HG03039 (cell line): ENCODE data around the gene SELENON.
"Not testable (repeated sequence)": the region's sequence is repeated elsewhere in the genome, so short reads cannot be mapped to it uniquely, and the experiment has no call there.

ENCODE experiments used
- ATAC-seq: cut with Tn5 transposase; IDR thresholded peaks from one replicate; pipeline ENCODE4 v1.9.1; 2021; ENCODE audit warnings: mild to moderate bottlenecking, moderate library complexity; ENCODE audit not compliant: unreplicated experiment

The SELENON gene

DNA sequence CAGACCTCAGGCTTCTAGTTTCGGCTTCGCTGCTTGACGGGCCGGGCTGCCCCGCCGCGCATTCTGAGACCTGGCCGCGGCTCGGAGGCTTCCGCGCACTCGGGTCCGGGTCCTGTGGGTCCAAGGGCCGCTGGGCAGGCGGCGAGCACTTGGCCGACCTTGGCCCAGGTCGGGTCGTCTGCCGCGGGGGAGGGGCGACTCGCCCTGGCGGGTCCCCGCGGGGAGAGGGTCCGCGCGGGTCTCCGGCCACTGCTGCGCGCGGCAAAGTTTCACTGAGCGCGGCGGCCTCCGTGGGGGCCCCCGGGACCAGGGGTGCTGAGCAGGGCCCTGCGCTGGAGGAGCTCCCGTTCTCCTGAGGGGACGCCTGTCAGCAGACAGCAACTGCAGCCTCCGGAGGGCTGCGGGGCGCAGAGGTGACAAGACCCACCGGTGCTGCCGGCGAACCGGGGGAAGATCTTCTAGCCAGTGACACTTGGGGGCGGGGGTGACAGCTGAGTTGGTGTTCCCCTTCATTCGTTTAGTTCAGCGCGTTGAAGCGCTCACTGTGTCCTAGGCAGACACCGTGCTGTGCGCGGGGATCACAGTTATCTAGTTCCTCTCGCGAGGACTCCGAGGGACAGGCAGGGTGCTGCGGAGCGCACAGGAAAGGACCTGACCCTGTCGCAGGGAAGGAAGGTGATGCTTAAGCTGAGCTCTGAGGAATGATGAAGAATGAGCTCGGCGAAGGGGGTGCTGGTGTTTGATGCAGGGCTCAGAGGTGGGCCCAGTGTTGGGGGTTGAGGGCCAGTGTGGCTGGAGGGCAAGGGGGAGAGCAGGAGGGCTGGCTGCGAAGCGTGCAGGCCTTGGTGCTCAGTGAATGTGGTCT lies 20.5 kb downstream of the SELENON start:
- ATAC-seq: peak; percentile 22

DNA sequence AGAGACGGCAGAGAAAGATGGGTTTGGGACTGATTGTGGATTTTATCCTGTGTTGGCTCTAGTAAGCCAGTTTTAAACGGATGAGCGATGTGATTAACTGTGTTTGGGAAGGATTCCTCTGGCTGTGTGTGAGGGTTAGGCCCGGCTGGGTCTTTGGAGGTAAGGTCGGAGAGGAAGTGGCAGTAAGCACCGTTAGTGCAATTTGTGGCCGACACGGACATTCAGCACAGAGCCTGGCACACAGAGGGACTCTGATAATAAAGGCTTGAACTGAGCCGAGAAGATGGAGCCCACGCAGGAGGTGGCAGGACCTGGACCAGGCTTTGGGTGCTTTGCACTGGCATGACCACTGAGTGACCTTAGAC lies 21.1 kb downstream of the SELENON start:
- ATAC-seq: no peak

DNA sequence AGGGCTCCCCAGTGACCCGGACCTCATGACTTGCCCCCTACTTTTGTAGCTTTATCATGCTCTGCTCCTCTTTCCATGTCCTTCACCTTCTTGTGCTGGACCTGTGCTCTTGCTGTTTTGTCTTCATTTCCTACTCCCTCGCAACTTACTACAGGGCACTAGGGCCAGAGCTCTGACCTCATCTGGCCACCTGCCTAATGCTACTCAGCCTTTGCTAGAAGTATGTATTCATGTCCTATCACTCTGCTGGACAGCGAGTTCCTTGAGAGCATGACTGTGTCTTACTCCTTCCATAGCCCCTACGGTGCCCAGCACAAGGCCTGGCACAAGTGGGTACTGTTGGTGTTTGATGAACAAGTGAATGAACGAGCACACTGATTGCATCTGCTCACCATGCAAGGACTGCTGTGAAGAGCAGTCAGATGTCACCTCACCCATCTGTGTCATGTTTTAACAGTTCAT lies 21.7 kb downstream of the SELENON start:
- ATAC-seq: no peak

DNA sequence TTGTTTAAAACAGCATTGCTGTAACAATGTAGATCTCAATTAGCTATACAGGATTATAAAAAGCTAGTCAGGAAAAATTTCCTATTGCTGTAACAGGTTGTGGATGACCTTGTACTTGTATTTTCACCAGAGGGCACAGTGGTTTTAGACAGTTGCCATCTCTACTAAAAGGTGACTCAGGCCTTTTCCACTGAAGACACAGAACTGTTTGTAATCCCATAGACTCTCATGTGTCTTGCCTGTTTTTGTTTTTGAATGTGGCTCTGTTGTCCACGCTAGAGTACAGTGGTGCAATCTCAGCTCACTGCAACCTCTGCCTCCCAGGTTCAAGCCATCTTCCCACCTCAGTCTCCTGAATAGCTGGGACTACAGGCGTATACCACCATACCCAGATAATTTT lies 25.6 kb downstream of the SELENON start:
- ATAC-seq: no peak

DNA sequence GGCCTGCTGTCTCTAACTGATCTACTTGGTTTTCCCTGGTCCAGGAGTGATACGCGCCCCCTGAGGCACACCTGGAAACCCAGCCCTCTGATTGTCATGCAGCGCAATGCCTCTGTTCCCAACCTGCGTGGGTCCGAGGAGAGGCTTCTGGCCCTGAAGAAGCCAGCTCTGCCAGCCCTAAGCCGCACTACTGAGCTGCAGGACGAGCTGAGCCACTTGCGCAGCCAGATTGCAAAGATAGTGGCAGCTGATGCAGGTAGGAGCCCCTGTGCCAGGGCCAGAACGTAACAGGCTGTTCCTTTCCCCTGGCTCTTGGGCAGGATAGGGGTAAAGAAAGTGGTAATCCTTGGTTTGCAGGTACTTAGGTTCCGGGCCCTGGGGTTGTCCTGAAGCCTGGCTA lies 26.6 kb downstream of the SELENON start:
- no peak for ATAC-seq

DNA sequence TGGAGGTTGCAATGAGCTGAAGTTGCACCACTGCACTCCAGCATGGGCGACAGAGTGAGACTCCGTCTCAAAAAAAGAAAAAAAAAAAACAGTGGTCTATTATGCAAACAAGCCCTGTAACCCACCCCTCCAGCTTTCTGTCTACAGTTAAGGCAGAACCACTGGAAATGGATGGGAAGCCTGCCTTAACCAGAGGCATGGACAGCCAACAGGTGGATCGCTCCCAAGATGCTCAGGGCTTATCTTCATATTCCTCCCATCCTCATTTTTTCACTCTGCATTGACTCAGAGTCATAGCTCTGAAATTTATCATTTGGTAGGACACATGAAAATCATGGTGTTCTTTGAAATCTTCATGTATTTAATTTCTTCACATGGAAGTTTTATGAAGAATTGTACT lies 28.5 kb downstream of the SELENON start:
- no peak for ATAC-seq

DNA sequence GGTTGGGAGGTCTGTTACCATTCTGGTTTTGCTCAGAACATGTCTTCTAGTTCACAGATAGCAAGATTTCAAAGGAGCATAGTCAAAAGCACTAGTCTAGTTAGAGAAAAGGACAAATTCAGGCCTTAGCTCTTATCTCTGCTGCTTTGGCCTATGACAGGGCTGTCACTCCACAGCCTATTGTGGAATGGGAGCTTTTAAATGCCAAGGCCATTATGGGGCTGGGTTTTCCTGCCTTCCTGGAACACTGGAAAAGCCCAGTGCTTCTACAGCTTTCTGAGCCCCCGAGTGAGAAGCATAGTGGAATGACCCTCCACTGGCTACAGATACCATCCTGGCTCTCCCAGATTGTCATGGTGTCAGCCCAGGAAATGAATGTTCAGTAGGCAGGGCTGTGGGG lies 29.1 kb downstream of the SELENON start:
- ATAC-seq: no peak

DNA sequence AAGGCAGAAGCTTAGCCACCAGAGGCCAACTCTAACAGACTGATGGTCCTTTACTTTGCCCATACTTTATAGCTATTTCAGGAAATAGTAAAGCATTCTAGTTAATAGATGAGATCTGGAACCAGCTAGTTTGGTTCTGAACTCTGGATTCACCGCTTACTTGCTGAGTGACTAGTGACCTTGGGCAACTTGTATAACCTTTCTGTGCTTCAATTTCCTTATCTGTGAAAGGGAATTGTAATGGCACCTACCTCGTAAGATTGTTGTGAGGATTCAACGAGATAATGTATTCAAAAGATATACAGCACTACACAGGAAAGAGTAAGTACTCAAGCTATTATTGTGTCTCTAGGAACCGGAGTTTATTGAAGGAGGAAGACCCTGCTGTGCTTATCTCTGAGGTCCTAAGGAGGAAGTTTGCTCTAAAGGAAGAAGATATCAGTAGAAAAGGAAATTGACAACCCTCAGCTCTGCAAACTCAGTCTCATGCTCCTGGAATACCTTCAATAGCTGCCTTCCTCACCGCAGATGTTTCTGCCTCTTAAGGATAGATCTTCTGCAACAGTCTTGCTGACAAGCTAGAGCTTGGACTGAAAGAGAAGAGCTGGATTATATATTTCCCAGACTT lies 31.7 kb downstream of the SELENON start:
- no peak for ATAC-seq

DNA sequence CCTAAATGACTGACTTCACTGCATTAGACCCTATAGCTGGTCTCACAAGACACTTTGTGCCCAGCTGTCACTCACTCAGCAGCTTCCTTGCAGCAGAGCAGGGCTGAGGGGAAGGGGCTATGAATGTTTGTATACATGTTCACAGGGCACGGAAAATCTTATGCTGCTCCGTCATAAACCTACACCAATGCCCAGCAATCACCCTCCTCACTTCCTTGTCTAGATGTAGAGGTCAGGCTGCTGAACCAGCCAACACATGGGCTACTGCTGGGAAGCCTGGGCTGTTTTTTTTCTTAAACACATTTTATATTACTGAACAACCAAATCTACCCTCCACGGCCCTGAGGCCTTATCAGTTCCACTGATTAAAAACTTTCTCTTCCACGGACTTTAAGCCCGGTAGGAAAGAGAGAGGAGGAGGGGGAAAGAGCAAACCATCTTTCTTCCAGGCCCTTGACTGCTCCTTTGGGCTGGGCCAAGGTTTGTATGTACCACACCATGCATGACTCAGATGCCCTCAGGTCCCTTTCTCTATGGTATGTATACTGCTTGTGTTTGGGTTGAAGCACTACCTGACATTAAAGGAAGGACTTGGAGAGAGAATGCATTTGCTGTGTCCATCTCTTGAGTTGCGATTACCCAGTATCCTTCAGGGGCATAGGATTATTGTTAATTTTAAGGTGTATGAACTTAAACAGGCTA lies 32.5 kb downstream of the SELENON start:
- ATAC-seq: no peak

DNA sequence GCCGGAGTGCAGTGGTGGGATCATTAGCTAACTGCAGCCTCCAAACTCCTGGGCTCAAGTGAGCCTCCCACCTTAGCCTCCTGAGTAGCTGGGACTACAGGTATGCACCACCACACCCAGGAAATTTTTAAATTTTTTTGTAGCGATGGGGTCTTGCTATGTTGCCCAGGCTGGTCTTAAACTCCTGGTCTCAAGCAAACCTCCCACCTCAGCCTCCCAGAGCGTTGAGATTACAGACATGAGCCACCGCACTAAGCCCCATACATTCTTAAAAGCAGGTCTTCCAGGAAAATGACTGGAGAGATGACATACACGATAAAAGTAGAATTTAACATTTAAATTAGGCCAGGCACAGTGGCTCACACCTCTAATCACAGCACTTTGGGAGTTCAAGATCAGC lies 33.2 kb downstream of the SELENON start:
- no peak for ATAC-seq

DNA sequence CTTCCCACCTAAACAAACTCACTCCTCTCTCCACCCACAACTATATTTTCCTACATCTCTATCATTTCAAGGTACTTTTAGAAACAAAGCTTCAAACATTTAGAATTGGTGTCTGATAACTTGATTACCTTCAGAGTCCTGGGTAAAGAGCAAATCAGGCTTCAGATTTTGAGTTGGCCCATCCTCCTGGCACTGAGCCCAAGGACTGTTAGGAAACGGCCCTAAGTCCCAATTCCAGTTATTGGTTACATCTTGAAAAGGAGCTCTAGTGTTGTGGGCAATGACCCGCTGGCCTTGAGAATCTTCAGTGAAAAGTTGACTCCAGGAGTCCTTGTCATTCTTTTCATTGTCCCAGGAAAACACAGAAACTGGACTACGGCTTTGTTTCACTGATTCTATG lies 34.9 kb downstream of the SELENON start:
- ATAC-seq: no peak

DNA sequence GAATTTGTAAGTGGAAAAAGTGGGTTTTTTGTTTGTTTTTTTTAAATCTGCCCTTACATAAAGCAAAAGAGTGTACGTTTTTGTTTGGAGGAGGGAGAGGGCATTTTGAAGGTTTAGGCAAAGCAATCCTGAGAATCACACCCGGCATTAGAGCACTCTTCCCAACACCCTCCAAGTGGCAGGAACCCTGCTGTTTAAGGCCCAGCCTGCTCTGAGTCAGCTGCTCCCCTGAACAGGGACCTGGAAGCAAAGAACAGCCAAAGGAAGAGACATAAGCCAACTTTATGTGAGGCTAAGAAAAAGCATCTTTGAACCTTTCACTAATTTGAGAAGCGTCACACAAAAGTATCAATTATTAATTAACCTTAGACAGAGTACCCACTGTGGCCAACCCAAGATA lies 36.7 kb downstream of the SELENON start:
- no peak for ATAC-seq

DNA sequence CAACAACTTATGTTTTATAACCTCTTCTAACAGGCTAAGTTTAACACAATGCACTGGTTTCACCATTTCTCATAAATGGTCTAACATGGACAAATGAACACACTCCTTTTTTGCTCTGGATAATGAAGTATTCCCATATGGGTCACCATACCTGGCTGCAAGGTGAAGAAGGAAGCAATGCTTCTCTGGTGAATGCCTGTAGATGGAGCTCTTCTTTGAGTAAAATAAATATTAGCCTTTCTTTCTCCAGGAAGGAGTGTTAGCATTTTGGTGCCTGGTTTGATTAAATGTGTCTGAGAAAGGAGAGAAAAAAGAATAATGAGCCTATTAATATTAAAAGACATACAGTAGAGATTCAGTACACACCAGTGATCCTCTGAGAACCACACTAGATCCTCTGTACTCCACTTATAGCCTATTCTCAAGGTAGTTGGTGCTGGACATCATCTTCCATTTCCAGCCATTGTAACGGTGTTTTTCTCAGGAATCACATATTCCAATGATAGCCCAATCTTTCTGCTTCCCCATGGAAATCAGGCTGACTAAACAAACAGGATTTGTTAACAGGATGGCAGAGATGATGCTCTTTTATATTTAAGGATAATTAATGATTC lies 37.4 kb downstream of the SELENON start:
- no peak for ATAC-seq

DNA sequence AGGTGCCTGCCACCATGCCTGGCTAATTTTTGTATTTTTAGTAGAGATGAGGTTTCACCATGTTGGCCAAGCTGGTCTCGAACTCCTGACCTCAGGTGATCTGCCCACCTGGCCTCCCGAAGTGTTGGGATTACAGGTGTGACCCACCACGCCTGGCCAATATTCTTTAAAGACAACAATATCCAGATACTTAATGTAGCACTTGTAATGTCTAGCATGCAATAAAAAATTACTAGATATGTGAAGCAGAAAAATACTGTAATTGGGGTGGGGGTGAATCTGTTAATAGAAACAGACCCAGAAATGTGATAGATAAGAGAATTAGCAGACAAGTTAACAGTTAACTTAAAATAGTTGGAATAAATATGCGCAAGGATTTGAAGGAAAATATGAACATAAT lies 39.8 kb downstream of the SELENON start:
- not testable (repeated sequence) for ATAC-seq

DNA sequence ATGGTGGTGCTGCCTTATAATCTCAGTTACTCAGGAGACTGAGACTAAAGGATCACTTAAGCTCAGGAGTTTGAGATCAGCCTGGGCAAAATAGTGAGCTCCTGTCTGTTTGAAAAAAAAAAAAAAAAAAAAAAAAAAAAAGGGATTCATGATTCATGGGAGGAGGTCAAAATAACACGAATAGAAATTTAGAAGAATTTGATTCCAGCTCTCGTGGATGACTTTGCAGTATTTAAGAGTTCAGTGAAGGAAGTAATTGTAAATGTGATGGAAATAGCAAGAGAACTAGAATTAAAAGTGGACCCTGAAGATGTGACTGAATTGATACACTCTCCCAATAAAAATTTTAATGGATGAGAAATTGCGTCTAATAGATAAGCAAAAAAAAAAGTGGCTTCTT lies 43.5 kb downstream of the SELENON start:
- no peak for ATAC-seq

DNA sequence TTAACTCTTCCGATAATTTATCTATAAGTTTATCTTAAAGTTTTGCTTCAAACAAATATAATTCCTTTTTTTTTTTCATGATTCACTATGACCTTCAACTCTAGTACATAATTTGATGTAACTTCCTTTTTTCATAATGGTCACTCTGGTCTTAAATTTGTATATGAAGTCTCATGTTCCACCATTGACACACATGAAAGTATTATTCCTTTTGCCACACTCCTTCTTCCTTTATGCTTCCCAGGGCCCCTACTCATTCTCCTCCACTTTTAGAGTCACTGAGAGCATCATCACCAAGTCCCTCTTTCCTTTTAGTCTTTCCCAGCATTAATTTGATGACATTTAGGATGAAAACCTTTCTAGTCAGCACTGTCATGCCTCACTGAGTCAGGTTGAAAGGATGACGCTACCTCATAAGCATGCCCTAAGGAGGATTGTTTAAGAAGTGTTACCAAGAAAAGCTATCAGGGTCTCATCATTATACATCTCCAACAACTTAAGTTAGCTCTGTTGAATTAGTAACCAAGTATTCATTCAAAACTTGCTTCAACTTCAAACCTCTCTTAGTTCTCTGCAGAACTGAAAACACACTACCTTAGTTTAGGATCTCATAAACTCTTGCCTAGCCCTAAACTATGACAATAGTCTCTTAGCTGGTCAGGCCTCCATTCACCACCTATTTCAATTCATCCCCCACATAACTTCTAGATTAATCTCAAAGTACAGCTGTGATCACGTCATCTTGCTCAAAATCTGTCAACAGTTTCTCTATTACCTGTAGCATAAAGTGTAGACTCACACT lies 44.7 kb downstream of the SELENON start:
- ATAC-seq: no peak

DNA sequence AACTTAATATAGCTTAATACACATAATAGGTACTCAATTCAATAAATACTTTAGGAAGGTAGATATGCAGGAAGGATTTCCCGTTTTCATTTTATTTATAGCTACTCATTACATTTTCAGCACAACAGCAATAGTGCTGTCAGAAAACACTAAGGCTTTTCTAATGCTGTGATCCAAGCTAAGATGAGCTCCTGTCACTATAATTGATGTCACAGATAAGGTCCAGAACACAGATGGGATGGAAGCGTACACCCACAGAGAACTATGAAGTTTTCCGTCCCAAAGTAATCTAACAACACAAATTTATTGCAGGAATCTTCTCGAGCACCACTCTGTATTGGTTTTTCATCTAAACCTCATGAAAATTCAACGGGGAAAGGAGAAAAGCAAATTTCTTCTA lies 45.7 kb downstream of the SELENON start:
- ATAC-seq: no peak

DNA sequence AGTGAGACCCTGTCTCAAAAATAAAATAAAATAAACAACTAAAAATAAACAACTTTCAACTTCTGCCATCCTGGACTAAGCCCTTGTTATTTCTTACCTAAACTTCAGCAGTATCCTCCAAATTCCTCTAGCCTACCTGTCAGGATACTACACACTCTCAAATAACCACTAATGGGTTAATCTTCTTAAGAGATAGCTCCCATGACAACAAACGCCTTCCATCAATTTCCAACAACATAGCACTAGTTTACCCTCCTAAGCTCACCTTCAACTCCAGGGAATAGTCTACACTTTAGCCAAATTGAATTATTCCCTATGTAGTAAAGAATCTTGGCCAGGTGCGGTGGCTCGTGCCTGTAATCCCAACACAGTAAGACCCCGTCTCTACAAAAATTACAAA lies 47.9 kb downstream of the SELENON start:
- ATAC-seq: no peak

DNA sequence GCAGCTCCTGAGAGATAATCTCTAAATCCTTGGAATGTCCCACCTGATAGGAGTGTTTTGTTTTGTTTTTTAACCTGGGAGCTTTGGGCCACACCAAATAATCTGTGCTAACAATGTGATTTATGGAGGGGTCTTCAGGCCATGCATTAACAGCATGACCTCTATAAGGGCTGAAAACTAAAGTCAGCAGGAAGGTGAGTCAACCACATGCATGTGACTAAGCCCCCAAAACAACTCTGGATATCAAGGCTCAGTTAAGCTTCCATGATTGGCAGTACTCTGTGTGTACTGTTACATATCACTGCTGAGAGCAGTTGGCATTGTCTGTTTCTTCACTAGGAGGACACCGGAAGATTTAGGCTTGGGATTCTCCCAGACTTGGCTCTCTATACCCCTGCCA lies 48.5 kb downstream of the SELENON start:
- ATAC-seq: no peak

DNA sequence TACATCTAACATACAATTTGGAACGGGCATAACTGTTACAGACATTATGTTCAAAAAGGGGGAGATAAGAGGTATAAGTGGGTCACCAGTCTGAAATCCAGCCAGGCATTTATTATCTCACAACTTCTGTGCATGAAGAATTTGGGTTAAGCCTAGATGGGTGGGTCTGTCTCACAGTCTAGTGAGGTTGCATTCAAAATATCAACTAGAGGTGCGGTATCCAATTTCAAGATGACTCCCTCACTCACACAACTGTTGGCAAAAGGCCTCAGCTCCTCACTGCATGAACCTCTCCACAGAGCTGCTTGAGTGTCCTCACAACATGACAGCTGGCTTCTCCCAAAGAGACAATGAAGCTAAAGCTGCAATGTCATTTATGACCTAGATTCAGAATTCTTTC lies 54.6 kb downstream of the SELENON start:
- ATAC-seq: no peak

DNA sequence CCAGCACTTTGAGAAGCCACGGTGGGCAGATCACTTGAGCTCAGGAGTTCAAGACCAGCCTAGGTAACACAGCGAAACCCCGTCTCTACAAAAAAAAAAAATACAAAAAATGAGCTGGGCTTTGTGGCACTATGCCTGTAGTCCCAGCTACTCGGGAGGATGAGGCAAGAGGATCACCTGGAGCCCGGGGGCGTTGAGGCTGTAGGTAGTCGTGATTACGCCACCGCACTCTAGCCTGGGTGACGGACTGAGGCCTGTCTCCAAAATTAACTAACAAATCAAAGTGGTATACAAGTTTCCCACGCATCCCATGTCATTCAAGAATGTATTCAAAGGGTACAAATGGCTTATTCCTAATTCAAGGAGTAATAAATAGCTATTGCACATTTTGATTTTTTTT lies 56.9 kb downstream of the SELENON start:
- no peak for ATAC-seq
